Vagina (tissue), 2 donors: ENCODE measurements around the gene TPO.

Experiments used
- POLR2AphosphoS5 ChIP-seq, 2 donors: sonication (generic); formaldehyde crosslinking; IDR thresholded peaks; one replicate each; pipeline ENCODE4 v1.9.0; 2017; ENCODE audit warnings: antibody characterized with exemption in 2 of 2, mild to moderate bottlenecking in 2 of 2, low read depth in 1 of 2; ENCODE audit not compliant: insufficient read depth in 1 of 2
- TF ChIP-seq, protein P1 (sequence below), 3 experiments: fragments of 450-650 bp in 2 of 3; fragments of 200-600 bp in 1 of 3; sonication (generic) in 1 of 3; IDR thresholded peaks; one replicate each; pipeline ENCODE4 v1.5.1; 2017 to 2019; ENCODE audit warnings: antibody characterized with exemption in 3 of 3, mild to moderate bottlenecking in 2 of 3, moderate library complexity in 2 of 3

DNA sequence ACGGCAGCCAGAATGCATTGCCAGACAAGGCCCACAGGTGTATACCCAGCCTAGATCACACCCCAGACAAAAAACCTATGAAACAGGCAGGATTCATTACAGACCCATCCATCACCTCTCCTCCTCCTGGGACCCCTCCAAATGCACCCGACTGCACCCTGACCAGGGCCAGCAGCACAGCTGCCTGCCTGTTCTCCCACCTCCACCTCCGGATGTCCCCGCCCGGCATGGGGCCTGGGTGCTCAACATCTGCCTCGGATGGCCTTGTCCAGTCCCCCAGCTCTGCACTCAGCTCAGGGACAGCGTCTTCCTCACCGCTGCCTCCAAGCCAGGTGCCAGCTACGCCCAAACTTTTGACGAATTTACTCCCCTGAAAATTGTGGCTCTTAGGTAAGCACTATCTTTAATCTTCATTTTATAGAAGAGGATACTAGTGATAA, 91.1 kb downstream of the TPO start:
- TF ChIP-seq, protein P1, sequence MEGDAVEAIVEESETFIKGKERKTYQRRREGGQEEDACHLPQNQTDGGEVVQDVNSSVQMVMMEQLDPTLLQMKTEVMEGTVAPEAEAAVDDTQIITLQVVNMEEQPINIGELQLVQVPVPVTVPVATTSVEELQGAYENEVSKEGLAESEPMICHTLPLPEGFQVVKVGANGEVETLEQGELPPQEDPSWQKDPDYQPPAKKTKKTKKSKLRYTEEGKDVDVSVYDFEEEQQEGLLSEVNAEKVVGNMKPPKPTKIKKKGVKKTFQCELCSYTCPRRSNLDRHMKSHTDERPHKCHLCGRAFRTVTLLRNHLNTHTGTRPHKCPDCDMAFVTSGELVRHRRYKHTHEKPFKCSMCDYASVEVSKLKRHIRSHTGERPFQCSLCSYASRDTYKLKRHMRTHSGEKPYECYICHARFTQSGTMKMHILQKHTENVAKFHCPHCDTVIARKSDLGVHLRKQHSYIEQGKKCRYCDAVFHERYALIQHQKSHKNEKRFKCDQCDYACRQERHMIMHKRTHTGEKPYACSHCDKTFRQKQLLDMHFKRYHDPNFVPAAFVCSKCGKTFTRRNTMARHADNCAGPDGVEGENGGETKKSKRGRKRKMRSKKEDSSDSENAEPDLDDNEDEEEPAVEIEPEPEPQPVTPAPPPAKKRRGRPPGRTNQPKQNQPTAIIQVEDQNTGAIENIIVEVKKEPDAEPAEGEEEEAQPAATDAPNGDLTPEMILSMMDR (IDR thresholded peaks at IDR 0.05) = no peak
- no peak for TF ChIP-seq POLR2AphosphoS5 (IDR thresholded peaks at IDR 0.05; ENCODE audit: insufficient read depth in 1 of 2, low read depth in 1 of 2)
